Hepatocyte (in vitro differentiated cells): ENCODE measurements around the gene AUTS2. TPM values are rescaled to one million over a fixed set of nuclear protein-coding genes. Genes with fewer than 3 reads are reported as not detected.
A peak's percentile ranks its signal among the peaks of the same experiment; 100 is the strongest.

Source experiments
- DNase-seq: peaks from one replicate; pipeline ENCODE4 v3.0.0-alpha.2; 2016; ENCODE audit warnings: low spot score
- H2AFZ ChIP-seq: fragments of 200-600 bp; sonication (generic); 2 replicates; pipeline ENCODE4 v1.6.0; 2016; ENCODE audit warnings: antibody characterized with exemption, mild to moderate bottlenecking
- H3K27ac ChIP-seq: fragments of 200-600 bp; sonication (generic); 2 replicates; pipeline ENCODE4 v1.5.1; 2016; ENCODE audit warnings: mild to moderate bottlenecking
- H3K27me3 ChIP-seq: fragments of 200-600 bp; sonication (generic); 2 replicates; pipeline ENCODE4 v1.6.1; 2016
- H3K36me3 ChIP-seq: fragments of 200-600 bp; sonication (generic); replicated peaks from 2 replicates; pipeline ENCODE4 v1.5.1; 2016; ENCODE audit warnings: low read depth; ENCODE audit not compliant: insufficient read depth
- H3K4me1 ChIP-seq: fragments of 200-600 bp; sonication (generic); 2 replicates; pipeline ENCODE4 v1.5.1; 2016; ENCODE audit warnings: mild to moderate bottlenecking, moderate library complexity; ENCODE audit not compliant: insufficient read depth
- H3K4me2 ChIP-seq: fragments of 200-600 bp; sonication (generic); 2 replicates; pipeline ENCODE4 v1.6.0; 2016
- H3K4me3 ChIP-seq: fragments of 200-600 bp; sonication (generic); 2 replicates; pipeline ENCODE4 v1.5.1; 2016; ENCODE audit warnings: mild to moderate bottlenecking
- H3K79me2 ChIP-seq: fragments of 200-600 bp; sonication (generic); 2 replicates; pipeline ENCODE4 v1.6.0; 2017; ENCODE audit warnings: mild to moderate bottlenecking
- H3K9me2 ChIP-seq: fragments of 200-600 bp; sonication (generic); replicated peaks from 2 replicates; pipeline ENCODE4 v1.6.0; 2017; ENCODE audit warnings: mild to moderate bottlenecking; ENCODE audit not compliant: insufficient read depth
- H3K9me3 ChIP-seq: fragments of 200-600 bp; sonication (generic); 2 replicates; pipeline ENCODE4 v1.5.1; 2016; ENCODE audit warnings: low read depth, mild to moderate bottlenecking
- H4K20me1 ChIP-seq: fragments of 200-600 bp; sonication (generic); 2 replicates; pipeline ENCODE4 v1.6.0; 2016; ENCODE audit warnings: mild to moderate bottlenecking; ENCODE audit not compliant: insufficient read depth, poor library complexity, severe bottlenecking
- EZH2 ChIP-seq: fragments of 200-600 bp; sonication (generic); IDR thresholded peaks from 2 replicates; pipeline ENCODE4 v1.6.1; 2016; ENCODE audit warnings: antibody characterized with exemption, mild to moderate bottlenecking, borderline replicate concordance
- EZH2phosphoT487 ChIP-seq: fragments of 200-600 bp; sonication (generic); IDR thresholded peaks from one replicate; pipeline ENCODE4 v1.6.1; 2018; ENCODE audit warnings: antibody characterized with exemption, mild to moderate bottlenecking, low read depth, moderate library complexity; ENCODE audit not compliant: unreplicated experiment, severe bottlenecking
- WGBS: methylation state at CpG from one replicate; pipeline ENCODE4 v1.1.6; 2016; ENCODE audit warnings: low lambda C conversion rate; ENCODE audit errors: missing lambda C conversion rate; 5-methylcytosine and 5-hydroxymethylcytosine counted together
- polyA plus RNA-seq: library from polyadenylated mRNA; unstranded; fragments of >200 nt; fragmentation: Nextera tagmentation; extraction: Ambion mirVana; gene quantifications from 2 replicates; pipeline ENCODE4 v1.2.1, GENCODE V29; 2016
- total RNA-seq: library from RNA; depleted of rRNA; stranded (reverse); fragments of >200 nt; gene quantifications from 2 replicates; pipeline ENCODE4 v1.2.3, GENCODE V29; 2014
- TF ChIP-seq, protein P1 (sequence below): fragments of 200-600 bp; sonication (generic); IDR thresholded peaks from 2 replicates; pipeline ENCODE4 v1.5.1; 2016; ENCODE audit warnings: antibody characterized with exemption, mild to moderate bottlenecking; ENCODE audit not compliant: poor library complexity

The AUTS2 gene
- total and polyA plus RNA-seq, 2 experiments from 2014 or later: 34.4 to 40.9 TPM

GRCh38 chr7:70306173-70306572, 707.9 kb downstream of the AUTS2 start:
- Histone ChIP-seq H3K27me3 (no peaks in the 10 kb centered on the region), H3K9me2 (no peaks in the 10 kb centered on the region), H3K4me2 (no peak overlapping the region), H3K4me3 (no peak overlapping the region), H3K27ac (no peak overlapping the region), H3K79me2 (no peaks in the 10 kb centered on the region), H2AFZ (no peak overlapping the region), H3K4me1 (peaks cover 11% of the 10 kb centered on the region), H3K9me3 (no peaks in the 10 kb centered on the region), H3K36me3 (no peaks in the 10 kb centered on the region), H4K20me1 (no peaks in the 10 kb centered on the region)
- WGBS: 76% methylated on average over 2 of the region's 2 CpGs
- no peak for DNase-seq
- TF ChIP-seq EZH2phosphoT487: no peak

DNA sequence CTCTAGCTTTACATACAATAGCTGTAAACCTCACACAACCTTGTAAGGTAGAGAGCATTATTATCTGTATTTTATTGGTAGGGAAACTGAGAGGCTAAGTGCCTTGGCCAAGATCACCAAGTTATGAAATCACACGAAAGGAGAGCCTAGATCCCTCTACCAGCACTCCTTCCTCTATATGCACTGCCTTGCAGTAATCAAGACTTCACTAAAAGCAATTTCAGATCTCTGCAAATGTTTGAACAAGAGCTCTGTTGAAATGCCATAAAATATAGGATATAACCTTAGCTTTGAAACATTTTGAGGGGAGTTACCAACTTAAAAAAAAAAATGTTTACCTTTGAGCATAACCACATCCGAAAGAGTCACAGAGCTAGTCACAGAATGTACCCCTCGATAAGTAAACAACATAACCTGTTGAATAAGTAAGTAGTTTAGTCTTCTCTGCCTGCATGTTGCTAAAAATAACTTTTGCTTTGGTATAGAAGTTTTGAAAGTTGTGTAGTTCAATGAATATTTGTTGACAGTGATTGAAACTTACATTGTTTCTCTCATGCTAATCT, 709.4 kb downstream of the AUTS2 start:
- DNase-seq: no peak
- 40% methylated on average over 3 of the region's 3 CpGs for WGBS
- Histone ChIP-seq H3K4me3 (no peak overlapping the region), H3K27me3 (no peaks in the 10 kb centered on the region), H3K36me3 (no peaks in the 10 kb centered on the region), H2AFZ (no peak overlapping the region), H3K9me2 (no peaks in the 10 kb centered on the region), H3K4me2 (peak overlapping the region; percentile 15), H4K20me1 (no peaks in the 10 kb centered on the region), H3K79me2 (no peaks in the 10 kb centered on the region), H3K9me3 (no peaks in the 10 kb centered on the region), H3K27ac (peak overlapping the region; percentile 39), H3K4me1 (peaks cover 11% of the 10 kb centered on the region)
- TF ChIP-seq EZH2phosphoT487: no peak
- TF ChIP-seq, protein P1, sequence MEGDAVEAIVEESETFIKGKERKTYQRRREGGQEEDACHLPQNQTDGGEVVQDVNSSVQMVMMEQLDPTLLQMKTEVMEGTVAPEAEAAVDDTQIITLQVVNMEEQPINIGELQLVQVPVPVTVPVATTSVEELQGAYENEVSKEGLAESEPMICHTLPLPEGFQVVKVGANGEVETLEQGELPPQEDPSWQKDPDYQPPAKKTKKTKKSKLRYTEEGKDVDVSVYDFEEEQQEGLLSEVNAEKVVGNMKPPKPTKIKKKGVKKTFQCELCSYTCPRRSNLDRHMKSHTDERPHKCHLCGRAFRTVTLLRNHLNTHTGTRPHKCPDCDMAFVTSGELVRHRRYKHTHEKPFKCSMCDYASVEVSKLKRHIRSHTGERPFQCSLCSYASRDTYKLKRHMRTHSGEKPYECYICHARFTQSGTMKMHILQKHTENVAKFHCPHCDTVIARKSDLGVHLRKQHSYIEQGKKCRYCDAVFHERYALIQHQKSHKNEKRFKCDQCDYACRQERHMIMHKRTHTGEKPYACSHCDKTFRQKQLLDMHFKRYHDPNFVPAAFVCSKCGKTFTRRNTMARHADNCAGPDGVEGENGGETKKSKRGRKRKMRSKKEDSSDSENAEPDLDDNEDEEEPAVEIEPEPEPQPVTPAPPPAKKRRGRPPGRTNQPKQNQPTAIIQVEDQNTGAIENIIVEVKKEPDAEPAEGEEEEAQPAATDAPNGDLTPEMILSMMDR: no peak
- no peak for TF ChIP-seq EZH2

- Histone ChIP-seq H3K9me3 (no peaks in the 10 kb centered on the region), H2AFZ (no peak overlapping the region), H4K20me1 (no peaks in the 10 kb centered on the region), H3K4me2 (no peak overlapping the region), H3K27ac (no peak overlapping the region), H3K4me1 (peaks cover 7% of the 10 kb centered on the region), H3K27me3 (no peaks in the 10 kb centered on the region), H3K9me2 (no peaks in the 10 kb centered on the region), H3K4me3 (no peak overlapping the region), H3K36me3 (no peaks in the 10 kb centered on the region), H3K79me2 (no peaks in the 10 kb centered on the region)
- no peak for TF ChIP-seq EZH2
- no peak for TF ChIP-seq EZH2phosphoT487
- TF ChIP-seq, protein P1: no peak
- DNase-seq: no peak
- 90% methylated on average over 1 of the region's 1 CpG for WGBS
These were observed 714.1 kb downstream of the AUTS2 start for GRCh38 chr7:70312336-70312735.

DNA sequence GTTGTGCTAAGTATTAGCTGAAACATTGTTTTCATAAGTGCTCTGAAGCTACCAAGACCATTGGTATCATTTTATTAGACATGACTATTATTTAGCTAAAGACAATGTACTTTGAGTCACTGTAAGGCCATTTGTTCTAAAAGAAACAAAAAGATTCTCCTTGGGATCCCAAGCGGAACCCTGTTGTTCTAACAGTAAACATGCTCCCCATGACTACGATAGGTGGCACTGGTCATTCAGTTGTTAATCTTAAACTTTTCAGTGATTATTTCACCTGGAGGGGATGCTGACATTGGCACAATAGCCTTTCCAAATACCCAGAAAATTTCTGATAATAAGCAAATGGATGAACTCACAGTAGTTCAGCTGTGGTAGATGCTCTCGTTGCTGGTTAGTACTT, 715.0 kb downstream of the AUTS2 start:
- H3K36me3 ChIP-seq: no peaks in the 10 kb centered on the region
- no peaks in the 10 kb centered on the region for H3K27me3 ChIP-seq
- TF ChIP-seq EZH2phosphoT487 (no peak), EZH2 (no peak)
- TF ChIP-seq, protein P1: no peak
- 88% methylated on average over 3 of the region's 3 CpGs for WGBS
- H3K4me3 ChIP-seq: no peak overlapping the region
- H3K27ac ChIP-seq: no peak overlapping the region
- H3K4me1 ChIP-seq: no peaks in the 10 kb centered on the region
- H3K4me2 ChIP-seq: no peak overlapping the region
- no peak overlapping the region for H2AFZ ChIP-seq
- no peak for DNase-seq
- no peaks in the 10 kb centered on the region for H3K9me3 ChIP-seq
- H3K79me2 ChIP-seq: no peaks in the 10 kb centered on the region
- no peaks in the 10 kb centered on the region for H4K20me1 ChIP-seq
- H3K9me2 ChIP-seq: no peaks in the 10 kb centered on the region
